ENCODE results near the gene PLCD4. TPM values are rescaled to one million over a fixed set of nuclear protein-coding genes. Genes with fewer than 3 reads are reported as not detected.

Gene PLCD4
- total RNA-seq, 1 donor from 2014 or later = 90.2 TPM

DNA sequence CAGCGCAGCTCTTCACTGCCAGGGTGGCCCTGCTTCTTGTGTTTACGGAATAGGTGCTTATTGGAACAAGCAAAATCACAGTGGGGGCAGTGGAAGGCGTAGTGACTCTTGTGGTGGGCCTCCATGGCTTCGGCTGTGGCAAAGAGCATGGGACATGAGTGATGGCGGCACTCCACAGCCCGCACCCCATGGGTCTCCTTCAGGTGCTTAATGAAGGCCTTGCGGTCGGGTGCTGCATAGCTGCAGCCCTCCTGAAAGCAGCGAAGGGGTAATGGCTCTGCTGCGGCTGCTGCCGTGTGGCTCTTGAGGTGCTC lies 41.0 kb downstream of the PLCD4 start:
- TF ChIP-seq, protein P1, sequence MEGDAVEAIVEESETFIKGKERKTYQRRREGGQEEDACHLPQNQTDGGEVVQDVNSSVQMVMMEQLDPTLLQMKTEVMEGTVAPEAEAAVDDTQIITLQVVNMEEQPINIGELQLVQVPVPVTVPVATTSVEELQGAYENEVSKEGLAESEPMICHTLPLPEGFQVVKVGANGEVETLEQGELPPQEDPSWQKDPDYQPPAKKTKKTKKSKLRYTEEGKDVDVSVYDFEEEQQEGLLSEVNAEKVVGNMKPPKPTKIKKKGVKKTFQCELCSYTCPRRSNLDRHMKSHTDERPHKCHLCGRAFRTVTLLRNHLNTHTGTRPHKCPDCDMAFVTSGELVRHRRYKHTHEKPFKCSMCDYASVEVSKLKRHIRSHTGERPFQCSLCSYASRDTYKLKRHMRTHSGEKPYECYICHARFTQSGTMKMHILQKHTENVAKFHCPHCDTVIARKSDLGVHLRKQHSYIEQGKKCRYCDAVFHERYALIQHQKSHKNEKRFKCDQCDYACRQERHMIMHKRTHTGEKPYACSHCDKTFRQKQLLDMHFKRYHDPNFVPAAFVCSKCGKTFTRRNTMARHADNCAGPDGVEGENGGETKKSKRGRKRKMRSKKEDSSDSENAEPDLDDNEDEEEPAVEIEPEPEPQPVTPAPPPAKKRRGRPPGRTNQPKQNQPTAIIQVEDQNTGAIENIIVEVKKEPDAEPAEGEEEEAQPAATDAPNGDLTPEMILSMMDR (IDR thresholded peaks at IDR 0.05; ENCODE audit: unreplicated experiment) = no peak
- Mint-ChIP-seq H3K4me1 (ENCODE audit: unreplicated experiment) (no peaks in the 10 kb centered on the region), H3K36me3 (ENCODE audit: low read depth, unreplicated experiment) (peaks cover 25% of the 10 kb centered on the region), H3K27ac (ENCODE audit: unreplicated experiment) (peak overlapping the region; percentile 78), H3K9me3 (ENCODE audit: unreplicated experiment) (no peaks in the 10 kb centered on the region), H3K27me3 (ENCODE audit: unreplicated experiment) (peaks cover 3% of the 10 kb centered on the region), H3K4me3 (ENCODE audit: unreplicated experiment) (peak overlapping the region; percentile 79)
- DNase-seq (ENCODE audit: low spot score) = no peak

DNA sequence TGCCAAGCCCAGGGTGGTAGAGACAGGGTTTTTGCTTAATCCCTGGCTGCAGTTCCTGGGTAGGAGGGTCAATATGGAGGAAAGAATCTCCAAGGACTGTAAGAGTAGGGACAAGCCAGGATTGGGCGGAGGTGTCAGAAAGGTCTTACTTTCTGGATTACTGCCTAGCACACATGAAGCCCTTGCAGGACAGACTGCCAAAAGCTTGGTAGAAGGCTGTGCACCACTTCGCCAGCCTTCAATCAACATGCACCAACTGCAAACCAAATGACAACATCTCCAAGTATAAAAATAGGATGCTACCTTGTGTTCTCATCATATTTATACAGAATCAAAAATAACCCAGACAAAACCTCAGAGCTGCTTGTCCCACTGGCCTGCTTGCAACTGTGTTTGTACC lies 48.1 kb downstream of the PLCD4 start:
- no peak overlapping the region for H3K4me3 Mint-ChIP-seq (ENCODE audit: unreplicated experiment)
- peaks cover 15% of the 10 kb centered on the region for H3K4me1 Mint-ChIP-seq (ENCODE audit: unreplicated experiment)
- no peak for DNase-seq (ENCODE audit: low spot score)
- peaks cover 23% of the 10 kb centered on the region for H3K36me3 Mint-ChIP-seq (ENCODE audit: low read depth, unreplicated experiment)
- no peaks in the 10 kb centered on the region for H3K9me3 Mint-ChIP-seq (ENCODE audit: unreplicated experiment)
- TF ChIP-seq, protein P1 (IDR thresholded peaks at IDR 0.05; ENCODE audit: unreplicated experiment) = no peak
- H3K27ac Mint-ChIP-seq (ENCODE audit: unreplicated experiment) = no peak overlapping the region
- H3K27me3 Mint-ChIP-seq (ENCODE audit: unreplicated experiment) = peaks cover 12% of the 10 kb centered on the region

DNA sequence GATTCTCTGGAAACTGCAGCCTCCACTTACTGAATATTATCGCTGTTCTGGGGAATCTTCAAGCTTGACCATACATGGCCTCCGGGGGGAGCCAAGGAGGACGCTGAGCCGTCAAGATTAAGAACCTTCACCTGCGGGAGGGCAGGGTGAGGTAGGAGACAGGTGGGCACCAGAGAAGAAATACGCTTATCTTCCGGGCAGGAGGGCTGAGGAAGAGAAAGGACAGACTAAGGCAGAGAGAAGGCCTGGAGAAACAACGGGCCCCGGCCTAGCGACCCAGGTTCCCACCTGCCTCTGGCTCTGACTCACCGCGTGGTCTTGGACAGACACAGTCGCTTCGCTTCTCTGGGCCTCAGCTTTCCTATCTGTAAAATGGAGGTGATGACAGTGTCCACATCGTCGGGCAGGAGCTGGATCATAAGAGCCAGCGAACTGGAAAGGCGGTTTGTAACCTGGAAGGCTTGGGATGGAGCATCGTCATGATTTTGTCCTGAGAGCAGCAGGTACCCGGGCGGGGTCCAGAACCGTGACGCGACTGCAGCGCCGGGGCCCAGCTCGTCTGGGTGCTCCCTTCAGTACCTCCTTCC lies 51.1 kb downstream of the PLCD4 start:
- peaks cover 15% of the 10 kb centered on the region for H3K4me1 Mint-ChIP-seq (ENCODE audit: unreplicated experiment)
- TF ChIP-seq, protein P1 (IDR thresholded peaks at IDR 0.05; ENCODE audit: unreplicated experiment) = peak; percentile 33
- H3K4me3 Mint-ChIP-seq (ENCODE audit: unreplicated experiment) = peak overlapping the region; percentile 96
- H3K27ac Mint-ChIP-seq (ENCODE audit: unreplicated experiment) = peak overlapping the region; percentile 57
- peaks cover 13% of the 10 kb centered on the region for H3K27me3 Mint-ChIP-seq (ENCODE audit: unreplicated experiment)
- no peaks in the 10 kb centered on the region for H3K9me3 Mint-ChIP-seq (ENCODE audit: unreplicated experiment)
- peak; percentile 52 for DNase-seq (ENCODE audit: low spot score)
- peaks cover 36% of the 10 kb centered on the region for H3K36me3 Mint-ChIP-seq (ENCODE audit: low read depth, unreplicated experiment)

DNA sequence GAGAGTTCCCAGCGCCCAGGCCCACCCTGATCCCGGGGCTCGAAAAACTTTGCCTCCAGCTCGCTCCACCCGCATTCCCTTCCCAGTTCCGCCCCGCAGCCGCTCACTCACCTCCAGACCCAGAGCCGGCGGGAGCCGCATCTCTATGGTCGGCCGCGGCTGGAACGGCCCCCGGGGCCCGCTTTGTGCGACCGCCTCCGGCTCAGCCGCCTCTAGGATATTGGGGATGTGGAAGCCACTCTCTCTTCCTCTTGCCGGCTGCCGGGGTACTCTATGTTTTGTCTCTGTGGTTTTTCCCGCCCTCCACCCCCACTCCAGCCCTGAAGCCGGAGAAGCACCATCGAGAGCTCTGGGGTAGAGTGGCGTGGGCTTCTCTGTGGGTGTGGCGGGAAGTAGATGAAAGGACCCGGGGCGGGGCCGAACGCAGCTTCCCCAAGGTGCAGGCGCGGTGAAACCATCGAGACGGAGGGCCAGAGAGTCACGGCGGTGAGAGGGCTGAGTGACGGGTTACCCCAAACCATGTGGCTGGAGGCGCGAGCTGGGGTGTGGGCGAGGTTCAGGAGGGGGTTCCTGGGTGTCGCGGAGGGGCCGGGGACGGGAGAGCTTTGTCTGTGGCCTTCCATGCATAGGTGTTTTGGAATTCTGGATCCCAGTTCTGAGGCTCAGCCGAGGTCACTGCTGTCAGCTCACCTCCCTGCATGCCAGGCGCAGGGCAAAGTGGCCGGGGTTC lies 51.7 kb downstream of the PLCD4 start, which contains the start of the genes BCS1L and ZNF142:
Gene BCS1L, plus strand, starts transcription at position 426 of the 730 bp plus-strand sequence. CDS start 1,305 bp downstream, outside the sequence.
Gene ZNF142, minus strand, starts transcription at position 366 of the 730 bp plus-strand sequence. CDS start 3,194 bp downstream, outside the sequence.
- TF ChIP-seq, protein P1 (IDR thresholded peaks at IDR 0.05; ENCODE audit: unreplicated experiment) = no peak
- H3K4me1 Mint-ChIP-seq (ENCODE audit: unreplicated experiment) = peaks cover 15% of the 10 kb centered on the region
- DNase-seq (ENCODE audit: low spot score) = peak; percentile 68
- H3K27ac Mint-ChIP-seq (ENCODE audit: unreplicated experiment) = peak within 1 kb of the TSS; percentile 57
- H3K9me3 Mint-ChIP-seq (ENCODE audit: unreplicated experiment) = no peaks in the 10 kb centered on the region
- H3K4me3 Mint-ChIP-seq (ENCODE audit: unreplicated experiment) = peak within 1 kb of the TSS; percentile 96
- H3K27me3 Mint-ChIP-seq (ENCODE audit: unreplicated experiment) = peaks cover 15% of the 10 kb centered on the region
- peaks cover 39% of the 10 kb centered on the region for H3K36me3 Mint-ChIP-seq (ENCODE audit: low read depth, unreplicated experiment)

DNA sequence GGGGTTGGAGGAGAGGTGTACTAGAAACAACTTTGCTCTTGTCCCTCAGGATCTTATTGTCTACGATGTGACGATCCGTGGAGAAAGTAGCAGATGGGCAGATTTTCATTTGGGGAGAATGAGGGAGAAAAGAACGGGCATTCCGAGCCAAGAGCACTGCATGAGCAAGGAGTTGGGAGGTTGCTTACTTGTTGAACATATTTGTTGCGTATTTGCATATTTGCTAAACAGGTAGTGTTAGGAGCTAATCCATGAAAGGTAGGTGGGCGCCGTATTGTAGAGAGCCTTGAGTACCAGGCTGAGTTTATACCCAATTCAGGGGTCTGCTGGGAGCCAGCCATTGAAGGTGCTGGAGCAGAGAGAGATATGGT lies 52.3 kb downstream of the PLCD4 start:
- H3K27ac Mint-ChIP-seq (ENCODE audit: unreplicated experiment) = peak overlapping the region; percentile 46
- H3K36me3 Mint-ChIP-seq (ENCODE audit: low read depth, unreplicated experiment) = peaks cover 43% of the 10 kb centered on the region

More for the DNA sequence above, 52.3 kb downstream of the PLCD4 start:
- DNase-seq (ENCODE audit: low spot score) = no peak
- H3K4me3 Mint-ChIP-seq (ENCODE audit: unreplicated experiment) = peak overlapping the region; percentile 96
- TF ChIP-seq, protein P1 (IDR thresholded peaks at IDR 0.05; ENCODE audit: unreplicated experiment) = no peak
- peaks cover 15% of the 10 kb centered on the region for H3K27me3 Mint-ChIP-seq (ENCODE audit: unreplicated experiment)
- peaks cover 15% of the 10 kb centered on the region for H3K4me1 Mint-ChIP-seq (ENCODE audit: unreplicated experiment)
- no peaks in the 10 kb centered on the region for H3K9me3 Mint-ChIP-seq (ENCODE audit: unreplicated experiment)
